GM08714 (cell line): ENCODE results near the gene DMD.
"Not testable (repeated sequence)": the region's sequence is repeated elsewhere in the genome, so short reads cannot be mapped to it uniquely, and the experiment has no call there.

ENCODE experiments used
- H3K4me3 ChIP-seq: fragments of 200-500 bp; sonication (Bioruptor generic); 2 replicates; pipeline ENCODE4 v1.5.1; 2014; ENCODE audit warnings: mild to moderate bottlenecking, low read length, inconsistent platforms
- ZNF274 ChIP-seq: IDR thresholded peaks from 2 replicates; pipeline ENCODE4 v1.6.1; 2012; ENCODE audit warnings: mild to moderate bottlenecking, low read depth, low read length

DMD gene

DNA sequence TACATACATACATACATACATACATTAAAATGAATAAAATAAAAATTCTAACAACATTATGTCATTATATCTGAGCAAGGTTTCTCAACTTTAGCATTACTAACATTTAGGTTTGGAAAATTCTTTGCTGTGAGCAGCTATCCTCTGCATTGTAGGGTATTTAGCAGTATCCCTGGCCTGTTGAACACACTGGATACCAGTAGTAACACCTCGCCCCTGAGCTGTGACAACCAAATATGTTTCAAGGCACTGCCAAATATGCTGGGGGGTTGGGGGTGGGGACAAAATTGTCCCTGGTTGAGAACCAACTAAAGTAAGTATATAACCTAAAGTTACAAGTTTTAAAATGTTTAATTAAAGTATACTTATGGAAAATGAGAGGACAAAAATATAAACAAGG lies 1278.6 kb downstream of the DMD start:
- TF ChIP-seq ZNF274: no peak
- no peak overlapping the region for H3K4me3 ChIP-seq

DNA sequence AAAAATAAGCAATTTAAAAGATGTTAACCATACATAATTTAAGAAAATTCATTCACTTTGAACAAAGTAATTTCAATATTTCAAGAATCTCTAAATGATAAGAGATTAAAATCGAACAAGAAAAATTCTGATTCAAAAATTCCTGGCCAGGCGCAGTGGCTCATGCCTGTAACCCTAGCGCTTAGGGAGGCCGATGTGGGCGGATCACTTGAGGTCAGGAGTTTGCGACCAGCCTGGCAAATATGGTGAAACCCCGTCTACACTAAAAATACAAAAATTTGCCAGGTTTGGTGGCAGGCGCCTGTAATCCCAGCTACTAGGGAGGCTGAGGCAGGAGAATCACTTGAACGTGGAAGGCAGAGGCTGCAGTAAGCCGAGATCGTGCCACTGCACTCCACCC lies 1279.0 kb downstream of the DMD start:
- not testable (repeated sequence) for H3K4me3 ChIP-seq

DNA sequence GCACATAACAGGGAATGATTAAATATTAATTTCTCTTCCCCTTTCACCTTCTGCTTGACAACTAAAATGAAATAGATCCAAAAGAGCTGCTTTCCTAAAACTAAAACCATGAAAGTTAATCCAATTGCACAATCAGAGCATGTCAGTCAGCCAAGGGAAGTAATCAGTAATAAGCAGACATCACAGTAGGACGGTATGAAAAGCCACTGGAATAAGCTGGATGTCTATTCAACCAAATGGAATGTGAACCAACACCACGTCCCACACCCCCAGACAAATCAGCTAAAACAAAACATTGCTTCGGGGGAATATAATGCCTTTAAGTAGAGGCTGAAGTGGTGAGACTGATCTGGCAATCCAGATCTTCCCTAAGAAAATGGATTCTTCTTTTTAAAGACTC lies 1280.1 kb downstream of the DMD start:
- TF ChIP-seq ZNF274: no peak

DNA sequence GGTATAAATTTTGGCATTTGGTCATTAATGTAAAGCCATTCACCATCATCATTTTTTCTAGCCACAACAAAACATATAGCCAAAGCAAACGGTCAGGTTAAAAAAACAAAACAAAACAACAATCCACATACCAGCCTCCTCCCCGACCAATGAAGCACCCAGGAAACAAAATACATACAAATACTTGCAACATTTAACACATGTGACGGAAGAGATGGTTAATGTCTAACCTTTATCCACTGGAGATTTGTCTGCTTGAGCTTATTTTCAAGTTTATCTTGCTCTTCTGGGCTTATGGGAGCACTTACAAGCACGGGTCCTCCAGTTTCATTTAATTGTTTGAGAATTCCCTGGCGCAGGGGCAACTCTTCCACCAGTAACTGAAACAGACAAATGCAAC lies 1282.0 kb downstream of the DMD start:
- no peak overlapping the region for H3K4me3 ChIP-seq
- TF ChIP-seq ZNF274: no peak

More for the DNA sequence above, 1280.1 kb downstream of the DMD start:
- H3K4me3 ChIP-seq: no peak overlapping the region

DNA sequence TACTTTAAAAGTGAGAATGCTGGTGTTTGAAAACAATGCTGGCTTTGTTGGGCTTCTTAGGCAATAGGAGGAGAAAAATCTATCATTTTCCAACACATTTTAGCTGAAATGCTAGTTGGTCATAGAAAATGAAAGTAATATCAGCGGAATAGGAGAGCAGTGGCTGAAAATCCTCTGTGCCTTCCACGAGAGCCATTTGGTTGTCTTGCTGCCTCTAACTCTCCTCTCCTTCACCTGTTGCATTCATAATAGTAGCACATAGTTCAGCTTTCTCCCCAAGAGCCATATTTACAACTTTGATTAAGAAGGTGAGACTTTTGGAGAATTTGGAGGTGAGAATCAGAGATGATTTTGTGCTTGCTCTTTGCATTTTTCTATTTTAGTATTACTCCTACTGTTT lies 1290.1 kb downstream of the DMD start:
- no peak overlapping the region for H3K4me3 ChIP-seq
- no peak for TF ChIP-seq ZNF274

DNA sequence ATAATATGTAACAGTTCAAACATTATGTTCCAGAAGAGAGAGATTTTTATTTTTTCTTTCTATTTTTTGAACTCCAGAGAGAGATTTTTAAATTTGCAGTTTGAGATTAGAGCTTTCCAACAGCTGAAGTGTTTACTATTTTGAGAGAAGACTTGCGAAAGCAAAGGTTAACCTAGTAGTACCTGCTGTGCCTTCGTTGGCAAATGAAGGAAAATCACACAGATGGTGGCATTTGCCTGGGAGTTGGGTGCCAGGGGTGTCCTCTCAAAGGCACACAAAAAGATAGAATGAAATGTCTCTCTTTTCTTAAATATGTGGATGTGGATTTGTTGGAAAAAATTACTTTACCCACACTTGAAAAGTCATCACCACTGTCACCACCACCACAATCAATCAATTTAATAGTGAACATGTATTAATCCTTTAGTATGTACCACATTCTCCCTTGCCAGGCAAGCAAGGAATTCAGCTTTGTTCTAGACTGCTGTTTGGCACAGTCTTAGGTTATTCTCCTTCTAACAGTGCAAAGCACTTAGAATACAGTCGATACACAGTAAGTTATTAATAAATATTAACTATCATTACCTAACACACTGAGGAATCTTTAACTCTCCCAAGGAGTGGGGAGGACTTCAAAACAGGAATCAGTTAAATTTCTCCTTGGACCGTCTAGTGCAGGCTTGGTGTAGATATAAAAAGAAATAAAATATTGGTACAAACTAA lies 1301.3 kb downstream of the DMD start:
- H3K4me3 ChIP-seq: no peak overlapping the region
- TF ChIP-seq ZNF274: no peak

DNA sequence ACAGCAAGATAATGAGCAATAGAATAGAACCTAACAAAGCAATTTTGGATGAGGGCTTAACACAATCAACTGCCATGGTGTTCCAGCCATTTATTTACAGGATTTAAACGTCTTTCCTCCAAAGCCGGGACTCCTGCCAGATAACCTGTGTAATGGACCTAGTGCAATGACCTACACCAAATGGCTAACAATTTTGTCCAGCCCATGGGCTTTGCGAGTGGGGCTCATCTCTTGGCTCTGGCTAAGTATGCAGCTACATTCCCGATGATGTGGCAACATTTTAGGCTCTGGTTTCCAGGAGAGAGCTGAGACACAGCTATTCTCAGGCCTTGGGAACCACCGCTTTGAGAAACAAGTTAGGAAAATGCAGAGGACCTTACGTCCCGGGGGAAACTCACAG lies 1317.2 kb downstream of the DMD start:
- no peak overlapping the region for H3K4me3 ChIP-seq
- no peak for TF ChIP-seq ZNF274

DNA sequence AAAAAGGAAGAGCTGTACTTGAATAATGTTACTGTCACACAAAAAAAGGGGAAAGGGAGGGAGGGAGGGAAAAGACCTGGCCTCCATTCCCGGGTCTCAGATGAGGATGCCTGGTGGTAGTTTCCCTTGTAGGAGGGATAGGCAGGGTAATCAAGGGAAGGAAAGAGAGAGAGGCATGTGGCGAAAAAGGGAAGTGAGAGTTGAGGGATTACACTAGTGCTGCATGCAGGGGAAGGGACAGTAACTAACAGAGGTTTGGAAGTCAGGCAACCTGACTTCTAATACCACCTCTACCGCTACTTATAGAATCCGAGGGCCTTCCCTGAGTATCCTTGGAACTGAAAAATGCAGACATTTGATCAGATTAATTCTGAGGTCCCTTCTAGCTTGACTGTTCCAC lies 1317.8 kb downstream of the DMD start:
- no peak overlapping the region for H3K4me3 ChIP-seq
- no peak for TF ChIP-seq ZNF274

DNA sequence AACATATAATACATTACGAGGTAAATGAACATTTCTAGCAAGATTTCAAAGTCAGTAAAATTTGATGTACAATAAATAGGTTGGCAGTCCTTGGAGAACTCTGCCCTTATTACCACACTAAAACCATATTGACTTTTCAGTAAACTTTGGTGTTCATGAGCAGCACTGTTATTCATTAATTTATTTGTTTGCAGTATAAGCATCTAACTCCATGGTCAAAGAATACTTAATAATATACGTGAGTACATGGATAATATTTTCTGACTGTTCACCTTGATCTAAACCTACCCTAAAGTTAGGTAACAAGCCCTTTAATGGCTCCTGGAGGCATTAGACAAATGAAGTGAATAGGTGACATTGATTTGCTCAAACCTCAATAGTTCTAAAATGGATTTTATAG lies 1322.3 kb downstream of the DMD start:
- no peak for TF ChIP-seq ZNF274
- H3K4me3 ChIP-seq: no peak overlapping the region

DNA sequence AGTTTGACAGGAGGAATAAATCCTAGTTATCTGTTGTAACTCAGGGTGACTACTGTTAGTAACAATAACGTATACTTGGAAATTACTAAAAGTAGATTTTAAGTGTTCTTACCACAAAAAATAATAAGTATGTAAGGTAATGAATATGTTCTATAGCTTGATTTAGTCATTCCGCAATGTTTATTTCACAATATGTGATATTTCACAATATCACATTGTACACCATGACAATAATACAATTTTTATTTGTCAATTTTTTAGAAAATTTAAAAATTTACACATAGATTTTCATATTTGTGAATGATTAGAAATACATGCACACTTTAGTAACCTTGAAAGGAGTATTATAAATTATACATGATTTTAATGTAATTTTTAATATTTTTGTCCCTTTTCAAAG lies 1326.8 kb downstream of the DMD start:
- TF ChIP-seq ZNF274: no peak
- H3K4me3 ChIP-seq: no peak overlapping the region

DNA sequence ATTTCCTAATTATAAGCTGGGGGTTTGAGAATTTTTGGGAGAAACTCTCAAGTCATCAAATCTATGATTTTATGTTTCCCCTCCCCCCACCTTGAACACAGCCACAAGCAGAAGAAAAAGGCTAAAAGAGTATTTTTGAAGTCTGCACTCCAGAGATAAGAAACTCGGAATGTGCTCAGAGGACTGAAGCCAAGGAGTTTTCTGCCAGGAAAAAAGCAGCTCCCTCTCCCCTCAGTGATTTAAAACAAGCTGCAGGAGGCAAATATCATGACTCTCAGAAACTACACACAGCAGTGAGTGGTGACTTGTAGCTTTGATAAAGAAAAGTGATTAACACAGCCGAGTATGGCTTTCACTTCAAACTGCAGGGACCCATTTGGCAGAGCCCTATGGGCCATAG lies 1339.3 kb downstream of the DMD start:
- no peak overlapping the region for H3K4me3 ChIP-seq
- TF ChIP-seq ZNF274: no peak

DNA sequence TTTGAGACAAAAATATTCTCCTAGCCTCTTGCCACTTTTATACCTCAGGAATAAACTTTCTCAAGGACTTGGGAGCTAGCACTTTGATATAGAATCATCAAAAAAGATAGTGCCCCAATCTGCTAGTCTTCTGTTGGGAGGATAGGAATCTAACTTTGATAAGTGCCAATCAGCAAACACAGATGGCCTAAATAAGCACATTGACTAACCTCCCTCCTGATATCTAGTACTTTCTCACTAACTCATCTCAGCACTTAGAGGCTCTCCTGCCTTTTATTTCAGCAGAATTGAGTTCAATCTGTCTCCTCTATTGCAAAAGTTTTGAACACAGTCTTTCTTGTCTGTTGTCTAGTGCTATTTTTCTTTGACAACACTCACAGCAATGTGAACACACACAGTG lies 1341.1 kb downstream of the DMD start:
- TF ChIP-seq ZNF274: no peak
- H3K4me3 ChIP-seq: no peak overlapping the region

DNA sequence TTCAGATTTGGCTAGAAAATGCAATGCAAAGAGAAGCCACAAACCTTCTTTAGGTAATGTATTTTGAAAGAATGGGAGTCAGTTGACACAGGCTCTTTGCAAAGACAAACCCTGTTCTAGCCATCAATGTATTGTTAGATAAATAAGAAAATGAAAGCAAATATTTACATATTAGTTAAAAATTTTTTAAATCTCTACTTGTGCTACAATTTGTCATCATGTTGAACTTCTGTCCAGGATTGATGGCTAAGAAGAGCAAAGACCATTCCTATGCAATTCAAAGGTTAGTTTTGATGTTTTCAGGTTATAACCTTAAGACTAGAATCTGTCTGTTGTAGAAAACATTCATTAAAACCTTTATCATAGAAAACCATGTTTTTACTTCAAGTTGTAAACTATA lies 1350.7 kb downstream of the DMD start:
- H3K4me3 ChIP-seq: no peak overlapping the region
- TF ChIP-seq ZNF274: no peak

DNA sequence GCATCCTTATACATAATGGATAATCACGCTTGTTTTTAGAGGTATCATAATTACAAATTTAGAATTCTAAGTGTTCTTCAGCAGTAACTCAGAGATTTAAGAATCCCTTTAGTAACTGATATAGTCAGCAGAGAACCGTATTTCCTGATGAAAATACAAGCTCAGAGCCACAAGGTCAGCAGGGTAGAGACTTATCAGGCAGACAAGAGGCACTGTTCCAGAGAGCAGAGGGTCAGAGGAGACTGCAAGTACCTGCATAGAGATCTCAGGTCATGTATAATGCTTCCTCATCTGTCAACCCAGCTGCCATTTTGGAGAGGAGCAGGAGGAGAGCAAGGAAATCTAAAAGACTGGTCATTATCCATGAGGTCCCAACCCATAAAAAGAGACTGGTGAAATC lies 1352.4 kb downstream of the DMD start:
- no peak for TF ChIP-seq ZNF274
- no peak overlapping the region for H3K4me3 ChIP-seq

DNA sequence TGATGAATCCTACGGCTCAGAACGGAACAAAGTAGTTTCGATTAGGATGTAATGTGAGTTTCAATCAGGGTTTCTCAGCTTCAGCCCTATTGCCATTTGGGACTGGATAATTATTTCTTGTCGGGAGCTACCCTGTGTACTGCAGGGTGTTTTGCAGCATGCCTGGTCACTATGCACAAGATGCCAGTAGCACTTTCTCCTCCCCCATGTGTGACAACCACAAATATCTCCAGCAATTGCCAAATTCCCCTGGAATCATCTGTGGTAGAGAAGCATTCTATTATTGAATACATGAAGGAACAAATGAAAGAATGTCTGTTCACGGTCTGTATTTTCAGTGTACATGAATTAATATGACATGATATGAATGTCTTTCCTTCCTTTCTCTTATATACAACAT lies 1356.6 kb downstream of the DMD start:
- no peak overlapping the region for H3K4me3 ChIP-seq
- no peak for TF ChIP-seq ZNF274

DNA sequence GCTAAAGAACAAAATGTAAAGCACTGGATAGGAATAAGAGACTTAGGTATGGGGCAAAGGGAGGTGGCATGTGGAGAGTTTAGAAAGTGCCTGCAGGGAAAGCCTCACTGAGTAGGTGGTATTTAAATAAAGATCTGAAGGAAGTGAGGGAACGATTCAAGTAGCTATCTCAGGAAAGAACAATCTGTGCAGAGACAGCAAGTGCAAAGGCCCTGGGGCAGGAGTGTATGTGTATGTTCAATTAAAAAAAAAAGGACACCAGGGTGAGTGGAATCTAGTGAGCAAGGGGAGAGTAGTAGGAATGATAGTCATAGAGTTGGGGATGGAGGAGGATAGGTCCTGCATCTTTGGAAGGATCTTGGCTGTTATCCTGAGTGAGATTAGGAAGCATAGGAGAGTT lies 1359.6 kb downstream of the DMD start:
- H3K4me3 ChIP-seq: no peak overlapping the region
- no peak for TF ChIP-seq ZNF274
